Subcutaneous abdominal adipose tissue (tissue), 5 donors: ENCODE results near the gene NDUFA13.

Experiments
- H3K27ac ChIP-seq: one replicate; pipeline ENCODE4 v1.7.0; 2013; ENCODE audit warnings: low read depth, mild to moderate bottlenecking, inconsistent platforms, low read length, moderate library complexity
- H3K27me3 ChIP-seq, 5 donors: one replicate each; pipeline ENCODE4 v1.7.0; 2013; ENCODE audit warnings: low read length in 5 of 5, inconsistent platforms in 1 of 5; ENCODE audit not compliant: control insufficient read depth in 5 of 5, insufficient read depth in 4 of 5
- H3K36me3 ChIP-seq, 5 donors: one replicate each; pipeline ENCODE4 v1.7.0; 2013; ENCODE audit warnings: low read length in 5 of 5; ENCODE audit not compliant: control insufficient read depth in 5 of 5, insufficient read depth in 5 of 5
- H3K4me1 ChIP-seq, 5 donors: one replicate each; pipeline ENCODE4 v1.7.0; 2013; ENCODE audit warnings: low read length in 5 of 5, mild to moderate bottlenecking in 3 of 5, moderate library complexity in 1 of 5; ENCODE audit not compliant: control insufficient read depth in 5 of 5, insufficient read depth in 5 of 5
- H3K4me3 ChIP-seq, 5 donors: one replicate each; pipeline ENCODE4 v1.7.0; 2013; ENCODE audit warnings: low read length in 5 of 5, low read depth in 1 of 5
- H3K9ac ChIP-seq, 5 donors: one replicate each; pipeline ENCODE4 v1.7.0; 2013; ENCODE audit warnings: low read length in 5 of 5, mild to moderate bottlenecking in 4 of 5, moderate library complexity in 3 of 5
- H3K9me3 ChIP-seq, 5 donors: one replicate each; pipeline ENCODE4 v1.7.0; 2013; ENCODE audit warnings: low read length in 5 of 5; ENCODE audit not compliant: control insufficient read depth in 5 of 5
- donor health status: healthy.
- donor health status: healthy.
- donor health status: healthy.
- donor health status: healthy.
- donor health status: healthy.

The NDUFA13 gene

DNA sequence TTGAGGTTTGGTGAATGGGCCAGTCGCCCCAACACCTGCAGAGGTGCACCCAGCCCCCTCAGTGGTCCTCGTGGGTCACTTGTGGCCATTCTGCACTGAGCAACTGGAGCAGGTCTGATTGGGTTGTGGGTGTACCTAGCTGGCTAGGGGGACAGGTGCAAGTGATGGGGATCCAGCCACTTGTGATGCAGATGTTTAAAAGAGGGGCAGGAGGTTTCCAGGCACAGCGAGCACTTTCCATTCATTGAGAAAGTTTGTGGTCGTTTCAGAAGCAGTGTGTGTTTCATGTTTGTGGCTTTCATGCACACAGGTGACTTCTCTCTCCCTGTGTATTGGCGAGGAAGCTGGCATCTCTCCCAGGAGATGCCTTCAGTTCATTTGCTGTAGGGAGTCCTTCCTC is 35.3 kb upstream of the NDUFA13 start:
- H3K9me3 ChIP-seq = no peaks in the 10 kb centered on the region
- no peak overlapping the region for H3K9ac ChIP-seq
- peaks cover 2 to 20% (median 13%) of the 10 kb centered on the region in 5 donors for H3K4me1 ChIP-seq
- H3K4me3 ChIP-seq = no peak overlapping the region
- H3K36me3 ChIP-seq = peaks cover 0 to 24% (median 12%) of the 10 kb centered on the region in 5 donors
- no peak overlapping the region for H3K27ac ChIP-seq
- no peaks in the 10 kb centered on the region for H3K27me3 ChIP-seq

DNA sequence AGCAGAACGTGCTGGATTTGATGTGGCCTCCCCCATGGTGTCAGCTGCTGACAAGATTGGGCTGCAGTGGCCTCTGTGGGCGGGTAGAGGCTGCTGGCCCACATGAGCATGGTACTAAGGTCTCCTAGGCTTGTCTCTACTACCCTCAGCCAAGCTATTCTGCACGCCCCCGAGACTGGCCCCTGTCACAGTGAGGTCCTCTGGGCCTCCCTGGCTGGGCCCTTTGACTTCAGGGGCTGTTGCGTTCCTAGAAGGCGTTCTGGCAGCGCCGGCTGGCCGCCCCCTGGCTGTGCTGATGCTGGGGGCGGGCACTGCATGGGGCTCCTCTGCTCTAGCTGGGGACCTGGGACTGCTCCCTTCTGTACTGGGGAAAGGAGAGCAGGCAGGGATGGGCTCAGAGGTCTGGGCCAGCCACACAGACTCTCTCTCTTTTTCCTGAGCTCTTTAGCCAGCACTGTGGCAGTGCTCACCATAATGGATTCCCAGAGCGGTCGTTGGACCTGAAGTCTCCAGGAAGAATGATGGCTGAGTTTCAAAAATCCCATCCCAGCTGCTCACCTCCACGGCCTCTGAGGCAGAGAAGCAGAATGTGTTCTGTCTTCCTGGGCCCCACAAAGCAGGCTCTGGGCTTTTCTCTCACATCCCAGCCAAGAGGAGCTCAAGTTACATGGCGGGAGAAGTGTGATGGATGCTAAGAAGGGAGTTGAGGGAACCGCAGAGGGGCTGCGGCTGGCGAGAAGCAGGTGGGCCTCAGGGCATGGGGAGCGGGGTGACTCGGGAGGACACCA is 33.0 kb upstream of the NDUFA13 start:
- H3K9me3 ChIP-seq = no peaks in the 10 kb centered on the region
- no peaks in the 10 kb centered on the region for H3K27me3 ChIP-seq
- peaks cover 0 to 37% (median 13%) of the 10 kb centered on the region in 5 donors for H3K36me3 ChIP-seq
- no peak overlapping the region for H3K9ac ChIP-seq
- peaks cover 2 to 19% (median 12%) of the 10 kb centered on the region in 5 donors for H3K4me1 ChIP-seq
- no peak overlapping the region for H3K27ac ChIP-seq
- H3K4me3 ChIP-seq = no peak overlapping the region

DNA sequence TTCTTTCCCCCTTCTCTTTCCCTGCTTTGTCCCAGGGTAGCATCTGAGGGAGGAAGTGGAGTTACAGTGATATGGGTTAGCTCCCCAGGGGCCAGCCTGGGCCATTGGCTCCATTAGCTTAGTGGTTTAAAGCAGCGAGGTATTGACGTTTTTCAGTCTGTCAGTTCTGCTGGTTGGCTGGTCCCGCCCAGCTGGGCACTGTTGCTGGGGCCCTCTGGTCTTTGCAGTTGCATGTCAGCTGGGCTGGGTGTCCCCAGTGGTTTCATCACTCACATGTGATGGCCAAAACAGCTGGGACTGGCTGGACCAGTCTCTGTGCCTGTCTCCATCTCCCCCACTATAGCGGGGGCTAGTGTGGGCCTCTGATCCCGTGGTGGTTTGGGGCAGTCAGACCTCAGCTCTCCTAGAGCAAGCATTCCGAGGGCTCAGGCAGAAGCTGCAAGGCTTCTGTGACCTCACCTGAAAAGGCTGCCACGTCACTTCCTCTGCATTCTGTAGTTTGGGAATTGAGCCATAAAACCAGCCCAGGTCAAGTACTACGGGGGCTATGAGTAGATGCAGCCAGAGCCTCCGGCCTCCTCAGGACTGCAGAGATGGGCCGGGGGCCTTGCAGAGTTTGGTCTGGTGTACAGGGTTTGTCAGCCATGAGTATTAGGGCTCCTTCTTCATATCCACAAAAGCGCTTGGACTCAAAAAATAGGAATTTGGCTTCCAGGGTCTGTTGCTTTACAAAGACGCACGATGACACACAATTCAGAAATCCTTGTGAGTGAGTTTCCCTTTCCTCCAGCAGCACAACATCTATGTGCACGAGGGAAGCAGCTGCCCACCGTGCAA is 30.6 kb upstream of the NDUFA13 start:
- no peaks in the 10 kb centered on the region for H3K27me3 ChIP-seq
- H3K9ac ChIP-seq = no peak overlapping the region

DNA sequence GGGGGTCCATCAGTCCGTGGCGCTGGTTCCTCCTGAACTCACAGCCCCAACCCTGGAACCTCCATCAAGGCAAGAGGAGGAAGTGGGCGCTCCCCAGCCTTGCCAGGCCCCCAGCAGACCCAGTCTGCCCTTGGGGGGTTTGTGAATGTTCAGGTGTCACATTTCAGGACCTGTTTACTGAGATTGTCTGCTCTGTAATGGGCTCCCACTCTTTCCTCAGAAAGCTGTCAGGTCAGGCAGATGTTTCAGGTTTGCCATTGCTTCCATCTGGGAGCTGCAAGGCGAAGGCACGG is 30.1 kb upstream of the NDUFA13 start:
- H3K27me3 ChIP-seq = no peaks in the 10 kb centered on the region
- H3K9me3 ChIP-seq = no peaks in the 10 kb centered on the region
- H3K9ac ChIP-seq = no peak overlapping the region
- H3K4me3 ChIP-seq = no peak overlapping the region
- H3K27ac ChIP-seq = no peak overlapping the region
- H3K36me3 ChIP-seq = peaks cover 0 to 30% (median 9%) of the 10 kb centered on the region in 5 donors
- H3K4me1 ChIP-seq = peaks cover 17 to 46% (median 39%) of the 10 kb centered on the region in 5 donors

More for the DNA sequence above, 30.6 kb upstream of the NDUFA13 start:
- Histone ChIP-seq H3K27ac (no peak overlapping the region), H3K4me1 (peaks cover 15 to 43% (median 35%) of the 10 kb centered on the region in 5 donors), H3K36me3 (peaks cover 0 to 34% (median 13%) of the 10 kb centered on the region in 5 donors), H3K9me3 (no peaks in the 10 kb centered on the region), H3K4me3 (no peak overlapping the region)

DNA sequence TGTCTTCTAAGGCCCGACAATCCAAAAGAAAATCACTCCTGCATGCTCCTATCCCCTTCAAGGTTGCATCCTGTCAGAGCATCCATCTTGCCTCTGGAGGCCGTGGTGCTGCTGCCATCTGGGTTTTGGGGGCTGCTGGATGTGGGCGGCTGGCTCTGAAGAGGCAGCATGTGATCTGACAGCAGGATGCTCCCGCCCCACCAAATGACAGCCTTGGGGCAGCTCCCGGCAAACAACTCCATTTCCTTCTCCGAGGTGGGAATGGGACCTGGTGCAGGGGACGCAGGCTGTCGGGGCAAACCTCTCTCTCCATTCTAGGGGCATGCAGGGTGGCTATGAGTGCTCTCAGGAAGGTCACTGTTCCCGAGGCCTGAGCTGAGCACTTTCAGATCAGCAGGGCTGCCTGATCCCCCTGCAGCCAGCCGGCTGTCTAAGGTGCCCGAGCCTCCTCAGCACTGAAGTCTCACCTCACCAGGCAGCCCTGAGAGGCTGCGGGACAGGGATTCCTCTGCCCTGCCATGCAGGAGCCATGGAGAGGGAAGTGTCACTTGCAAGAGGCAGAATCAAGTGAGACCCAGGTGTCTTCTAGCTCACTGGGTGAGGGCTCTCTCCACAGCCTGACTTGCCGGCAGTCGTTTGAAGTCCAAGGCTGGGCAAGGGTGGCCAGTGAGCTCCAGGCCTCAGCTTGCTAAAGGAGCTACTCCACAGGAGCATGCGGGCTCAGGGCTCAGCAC is 29.5 kb upstream of the NDUFA13 start:
- Histone ChIP-seq H3K9me3 (no peaks in the 10 kb centered on the region), H3K27me3 (no peaks in the 10 kb centered on the region), H3K4me3 (no peak overlapping the region), H3K27ac (no peak overlapping the region), H3K36me3 (peaks cover 0 to 31% (median 13%) of the 10 kb centered on the region in 5 donors), H3K9ac (peak overlapping the region in 1 of 5 donors; percentile 20), H3K4me1 (peaks cover 17 to 46% (median 39%) of the 10 kb centered on the region in 5 donors)

DNA sequence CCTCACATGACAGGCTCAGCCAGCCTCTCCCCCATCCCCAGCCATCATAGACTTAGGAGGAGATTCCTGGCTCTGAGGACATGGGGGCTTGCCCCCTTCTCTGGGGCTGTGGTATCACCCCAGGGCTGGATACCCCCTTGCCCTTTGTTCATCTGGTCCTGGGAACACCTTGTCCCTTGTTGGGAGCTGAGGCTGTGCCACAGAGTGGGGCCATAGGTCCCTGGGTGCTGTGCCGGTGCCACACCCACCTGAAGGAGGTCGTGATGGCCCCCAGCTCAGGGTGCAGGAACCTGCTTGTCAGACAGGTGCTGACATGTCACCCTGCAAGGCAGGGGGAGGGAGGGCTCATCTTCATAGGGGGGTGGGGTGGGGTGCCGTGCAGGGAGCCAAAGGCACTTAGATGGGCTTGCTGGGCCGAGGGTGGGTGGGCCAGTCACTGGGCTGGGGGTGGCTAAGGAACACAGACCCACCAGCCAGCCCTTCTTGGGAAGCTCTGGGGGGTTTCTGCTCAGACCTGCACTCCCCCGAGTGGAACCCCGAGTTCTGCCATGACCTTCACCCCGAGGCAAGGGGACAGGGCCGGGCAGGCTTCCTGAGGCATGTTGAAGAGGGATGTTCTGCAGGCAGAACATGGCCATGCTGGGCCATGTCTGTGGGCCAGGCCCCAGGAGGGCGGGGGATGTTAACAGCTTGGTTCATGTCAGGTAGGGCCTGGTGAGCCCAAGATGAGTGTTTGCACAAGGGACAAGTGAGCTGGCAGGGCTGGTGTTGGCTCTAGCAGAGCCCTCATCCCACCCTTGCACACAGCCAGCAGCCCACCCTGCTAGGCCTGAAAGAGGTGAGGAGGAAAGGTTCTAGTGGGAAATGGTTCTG is 28.7 kb upstream of the NDUFA13 start:
- Histone ChIP-seq H3K36me3 (peaks cover 0 to 38% (median 17%) of the 10 kb centered on the region in 5 donors), H3K4me1 (peaks cover 17 to 46% (median 39%) of the 10 kb centered on the region in 5 donors), H3K9ac (peak overlapping the region in 2 of 5 donors; percentile 20 to 71), H3K9me3 (no peaks in the 10 kb centered on the region), H3K27ac (peak overlapping the region; percentile 94), H3K4me3 (no peak overlapping the region), H3K27me3 (no peaks in the 10 kb centered on the region)

DNA sequence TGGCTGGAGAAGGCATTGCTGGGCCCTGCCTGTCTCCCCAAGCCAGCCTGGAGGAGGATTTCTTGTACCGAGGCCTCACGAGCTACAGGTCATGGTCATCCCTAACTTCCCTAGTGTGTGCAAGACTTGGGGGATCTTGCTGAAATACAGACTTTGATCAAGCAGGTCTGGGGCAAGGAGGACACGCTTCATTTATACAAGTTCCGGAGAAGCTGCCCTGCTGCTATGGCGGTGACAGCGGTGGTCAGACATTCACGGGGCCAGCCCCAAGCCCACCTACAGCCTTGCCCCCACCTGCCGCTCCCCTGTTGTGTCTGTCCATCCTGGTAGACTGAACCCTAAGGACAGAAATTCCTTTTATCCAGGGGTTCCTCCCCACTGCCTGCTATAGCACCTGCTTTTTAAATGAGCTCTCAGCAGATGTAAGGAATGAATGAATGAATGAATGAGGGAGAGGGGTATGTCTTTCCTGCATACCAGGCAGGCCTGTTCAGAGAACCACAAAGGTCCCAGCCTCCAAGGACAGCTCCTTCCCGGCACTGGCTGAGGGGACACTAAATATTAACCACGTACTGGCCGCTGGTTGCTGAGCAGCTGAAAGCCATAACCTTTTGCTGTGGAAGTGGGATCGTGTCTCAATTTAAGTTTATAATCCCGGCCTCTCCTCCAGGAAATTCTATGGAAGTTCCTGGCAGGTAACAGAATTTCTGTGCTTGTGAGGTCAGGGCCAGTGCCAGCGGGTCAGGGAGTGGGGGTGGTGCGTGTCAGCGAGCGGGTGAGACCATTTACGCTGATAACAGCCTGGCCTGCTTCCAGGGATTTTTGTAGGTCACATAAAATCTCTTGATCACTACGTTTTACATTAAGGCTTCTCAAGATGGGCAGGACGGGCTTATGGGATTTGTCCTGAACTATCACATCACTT is 27.8 kb upstream of the NDUFA13 start:
- peaks cover 17 to 46% (median 39%) of the 10 kb centered on the region in 5 donors for H3K4me1 ChIP-seq

DNA sequence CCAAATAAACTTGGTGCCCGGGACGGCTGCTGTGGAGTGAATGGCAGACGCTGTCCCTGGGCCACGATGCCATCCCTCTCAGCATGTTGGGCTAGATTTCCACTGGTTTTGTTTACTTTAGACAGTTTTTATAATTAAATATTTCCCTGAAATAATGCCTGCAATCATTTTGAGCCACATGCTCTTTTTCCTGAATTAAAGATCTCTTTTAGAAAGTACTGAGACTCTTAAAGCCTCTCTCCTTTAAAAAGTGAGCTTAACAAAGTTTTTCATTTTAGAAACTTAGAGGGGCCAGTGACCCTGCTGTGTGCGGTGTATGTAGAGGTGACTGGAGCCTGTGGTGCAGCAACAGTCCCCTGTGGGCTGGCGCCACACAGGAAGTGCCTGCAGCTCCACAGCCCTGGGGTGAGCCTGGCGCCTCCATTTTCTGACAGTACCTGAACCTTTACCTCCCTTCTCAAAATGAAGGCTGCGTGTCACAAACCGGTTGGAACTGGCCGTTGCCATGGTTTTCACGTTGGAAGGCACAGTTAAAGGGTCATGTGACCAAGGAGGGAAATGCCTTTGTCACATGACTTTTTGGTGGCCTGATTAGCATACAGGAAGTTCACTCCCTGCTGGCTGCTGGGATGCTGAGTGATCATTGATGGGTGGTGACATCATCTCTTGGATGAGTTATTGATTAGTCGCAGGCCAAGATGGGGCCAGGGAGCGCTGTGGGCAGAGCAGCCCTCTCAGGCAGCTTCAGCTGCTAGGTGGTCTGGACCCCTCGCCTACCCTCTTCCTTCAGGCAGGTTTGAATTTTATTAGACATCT is 26.9 kb upstream of the NDUFA13 start:
- Histone ChIP-seq H3K4me3 (peak overlapping the region; percentile 31 to 56 (median 53)), H3K36me3 (peaks cover 0 to 43% (median 23%) of the 10 kb centered on the region in 5 donors), H3K9me3 (no peaks in the 10 kb centered on the region), H3K27ac (peak overlapping the region; percentile 94), H3K9ac (peak overlapping the region in 4 of 5 donors; percentile 38 to 71 (median 58)), H3K4me1 (peaks cover 17 to 47% (median 43%) of the 10 kb centered on the region in 5 donors), H3K27me3 (no peaks in the 10 kb centered on the region)

More for the DNA sequence above, 27.8 kb upstream of the NDUFA13 start:
- Histone ChIP-seq H3K36me3 (peaks cover 0 to 38% (median 18%) of the 10 kb centered on the region in 5 donors), H3K27me3 (no peaks in the 10 kb centered on the region), H3K27ac (peak overlapping the region; percentile 94), H3K4me3 (peak overlapping the region in 2 of 5 donors; percentile 53 to 55), H3K9me3 (no peaks in the 10 kb centered on the region), H3K9ac (peak overlapping the region in 3 of 5 donors; percentile 38 to 71 (median 51))
